Astrocyte of the spinal cord (primary cell): ENCODE measurements around the gene KPNA4.

Experiments used
- DNase-seq: peaks from one replicate; pipeline ENCODE4 v3.0.0; 2011; ENCODE audit warnings: low read depth, low spot score
- H3K4me3 ChIP-seq: 2 replicates; pipeline ENCODE4 v1.5.1; 2011; ENCODE audit warnings: low read depth, mild to moderate bottlenecking, low read length, moderate library complexity
- in situ Hi-C: cut with HindIII; loops from 2 replicates; pipeline ENCODE4 v1.10.0; 2017; ENCODE audit warnings: low sequenced_read_pairs
- TF ChIP-seq, protein P1 (sequence below): IDR thresholded peaks from 2 replicates; pipeline ENCODE4 v1.5.1; 2012; ENCODE audit warnings: low read depth, mild to moderate bottlenecking, low read length, inconsistent platforms

Gene KPNA4

DNA sequence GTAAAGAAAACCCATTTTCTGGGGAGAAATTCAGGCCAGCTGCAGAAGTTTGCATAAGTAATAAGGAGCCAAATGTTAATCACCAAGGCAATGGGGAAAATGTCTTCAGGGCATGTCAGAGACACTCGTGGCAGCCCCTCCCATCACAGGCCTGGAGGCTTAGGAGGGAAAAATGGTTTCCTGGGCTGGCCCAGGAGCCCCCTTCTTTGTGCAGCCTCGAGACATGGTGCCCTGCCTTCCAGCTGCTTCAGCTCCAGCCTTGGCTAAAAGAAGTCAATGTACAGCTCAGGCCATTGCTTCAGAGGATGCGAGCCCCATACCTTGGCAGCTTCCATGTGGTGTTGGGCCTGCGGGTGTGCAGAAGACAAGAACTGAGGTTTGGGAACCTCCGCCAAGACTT, 95.2 kb downstream of the KPNA4 start:
- TF ChIP-seq, protein P1, sequence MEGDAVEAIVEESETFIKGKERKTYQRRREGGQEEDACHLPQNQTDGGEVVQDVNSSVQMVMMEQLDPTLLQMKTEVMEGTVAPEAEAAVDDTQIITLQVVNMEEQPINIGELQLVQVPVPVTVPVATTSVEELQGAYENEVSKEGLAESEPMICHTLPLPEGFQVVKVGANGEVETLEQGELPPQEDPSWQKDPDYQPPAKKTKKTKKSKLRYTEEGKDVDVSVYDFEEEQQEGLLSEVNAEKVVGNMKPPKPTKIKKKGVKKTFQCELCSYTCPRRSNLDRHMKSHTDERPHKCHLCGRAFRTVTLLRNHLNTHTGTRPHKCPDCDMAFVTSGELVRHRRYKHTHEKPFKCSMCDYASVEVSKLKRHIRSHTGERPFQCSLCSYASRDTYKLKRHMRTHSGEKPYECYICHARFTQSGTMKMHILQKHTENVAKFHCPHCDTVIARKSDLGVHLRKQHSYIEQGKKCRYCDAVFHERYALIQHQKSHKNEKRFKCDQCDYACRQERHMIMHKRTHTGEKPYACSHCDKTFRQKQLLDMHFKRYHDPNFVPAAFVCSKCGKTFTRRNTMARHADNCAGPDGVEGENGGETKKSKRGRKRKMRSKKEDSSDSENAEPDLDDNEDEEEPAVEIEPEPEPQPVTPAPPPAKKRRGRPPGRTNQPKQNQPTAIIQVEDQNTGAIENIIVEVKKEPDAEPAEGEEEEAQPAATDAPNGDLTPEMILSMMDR = no peak
- in situ Hi-C loops = no loop called here
- H3K4me3 ChIP-seq = no peak overlapping the region
- no peak for DNase-seq

DNA sequence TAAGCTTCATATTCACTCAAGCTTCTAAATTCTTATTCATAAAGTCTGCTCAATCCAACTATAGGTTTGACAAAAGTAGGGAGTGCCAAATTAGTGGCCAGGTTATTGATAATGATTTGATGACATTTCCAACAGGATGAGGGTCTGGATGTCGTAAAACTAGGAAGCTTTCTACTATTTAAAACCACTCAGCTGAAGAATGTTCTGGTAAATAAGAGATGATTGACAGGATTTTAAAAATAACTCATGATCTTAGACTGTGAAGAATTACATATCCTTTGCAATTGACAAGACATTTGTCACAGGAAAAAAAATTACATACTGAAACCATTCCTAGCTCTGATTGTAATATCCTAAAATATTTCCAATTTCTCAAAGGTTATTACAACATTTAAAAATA, 100.4 kb downstream of the KPNA4 start:
- in situ Hi-C loops = no loop called here
- H3K4me3 ChIP-seq = no peak overlapping the region
- TF ChIP-seq, protein P1 = no peak
- no peak for DNase-seq

DNA sequence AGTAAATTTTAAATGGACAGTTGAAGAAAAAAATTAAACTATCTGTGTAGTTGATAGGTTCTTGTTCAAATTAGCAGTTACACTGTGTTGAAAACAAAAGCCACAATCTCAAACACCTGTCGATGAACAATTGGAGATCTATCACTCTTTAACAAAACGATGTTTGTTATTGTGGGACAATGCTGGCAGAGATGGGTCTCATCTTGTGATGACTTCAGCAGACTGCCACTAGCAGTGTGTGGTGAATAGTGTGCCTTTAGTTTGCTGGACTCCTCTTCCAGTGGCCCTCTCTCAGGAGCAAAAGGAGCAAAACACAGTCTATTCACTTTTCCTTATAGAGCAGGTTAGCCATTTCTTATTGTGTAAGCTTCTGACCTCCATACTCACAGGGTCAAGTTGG, 101.0 kb downstream of the KPNA4 start:
- in situ Hi-C loops = no loop called here
- no peak for DNase-seq
- H3K4me3 ChIP-seq = no peak overlapping the region
- TF ChIP-seq, protein P1 = no peak

DNA sequence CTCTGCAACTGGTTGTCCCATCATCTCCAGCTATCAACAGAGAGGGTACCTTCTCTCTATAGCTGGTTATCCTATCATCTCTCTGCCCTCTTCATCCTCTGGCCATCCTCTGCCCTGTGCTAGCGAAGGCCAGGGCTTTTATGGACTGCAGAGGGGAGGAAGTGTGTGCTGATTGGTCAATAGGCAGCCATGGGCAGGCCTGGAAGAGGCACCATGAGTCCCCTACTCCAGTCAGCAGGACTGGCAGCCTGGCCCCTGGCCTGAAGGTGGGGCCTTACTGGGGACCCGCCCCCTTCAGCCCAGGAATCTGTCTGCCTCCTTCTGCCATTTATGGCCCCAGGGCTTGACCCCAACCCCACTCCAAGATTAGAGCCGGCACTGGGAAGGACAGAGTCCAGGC, 105.3 kb downstream of the KPNA4 start:
- TF ChIP-seq, protein P1 = no peak
- H3K4me3 ChIP-seq = no peak overlapping the region
- in situ Hi-C loops = no loop called here
- DNase-seq = no peak

DNA sequence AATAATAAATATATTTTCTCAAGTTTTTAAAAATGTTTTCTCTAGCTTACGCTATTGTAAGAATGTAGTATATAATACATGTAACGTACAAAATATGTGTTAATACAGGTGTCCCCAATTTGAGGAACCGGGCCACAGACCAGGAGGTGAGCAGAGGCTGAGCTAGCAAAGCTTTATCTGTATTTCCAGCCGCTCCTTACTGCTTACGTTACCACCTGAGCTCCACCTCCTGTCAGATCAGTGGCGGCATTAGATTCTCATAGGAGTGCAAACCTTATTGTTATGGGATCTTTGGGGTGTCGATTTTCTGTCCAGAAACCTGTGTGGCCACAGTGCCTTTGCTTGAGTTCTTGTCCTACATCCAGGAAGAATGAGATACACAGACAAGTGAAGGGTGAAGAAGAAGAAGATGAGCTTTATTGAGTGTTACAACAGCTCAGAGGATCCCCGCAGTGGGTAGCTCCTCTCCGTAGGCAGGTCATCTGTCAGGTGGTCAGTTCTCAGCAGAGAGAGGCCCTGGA, 105.9 kb downstream of the KPNA4 start:
- H3K4me3 ChIP-seq = no peak overlapping the region
- TF ChIP-seq, protein P1 = no peak
- DNase-seq = no peak
- in situ Hi-C loops = no loop called here

DNA sequence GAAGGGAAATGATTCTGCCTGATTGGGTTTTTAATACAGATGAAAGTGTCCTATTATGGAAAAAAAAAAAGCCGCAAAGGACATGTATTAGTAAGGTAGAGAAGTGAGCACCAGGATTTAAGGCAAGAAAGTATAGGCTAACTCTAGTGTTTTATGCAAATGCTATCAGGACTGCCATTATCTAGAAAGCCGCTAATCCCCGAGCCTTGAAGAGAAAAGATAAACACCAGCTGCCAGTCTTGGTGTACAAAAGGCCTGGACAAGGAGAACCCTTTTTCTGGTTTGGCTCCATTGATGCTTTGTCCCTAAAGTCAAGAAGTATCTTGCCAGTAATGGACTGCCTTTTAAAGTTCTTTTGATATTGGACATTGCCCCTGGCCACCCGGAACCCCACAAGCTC, 107.2 kb downstream of the KPNA4 start:
- TF ChIP-seq, protein P1 = no peak
- no peak overlapping the region for H3K4me3 ChIP-seq
- no peak for DNase-seq
- in situ Hi-C loops = no loop called here

DNA sequence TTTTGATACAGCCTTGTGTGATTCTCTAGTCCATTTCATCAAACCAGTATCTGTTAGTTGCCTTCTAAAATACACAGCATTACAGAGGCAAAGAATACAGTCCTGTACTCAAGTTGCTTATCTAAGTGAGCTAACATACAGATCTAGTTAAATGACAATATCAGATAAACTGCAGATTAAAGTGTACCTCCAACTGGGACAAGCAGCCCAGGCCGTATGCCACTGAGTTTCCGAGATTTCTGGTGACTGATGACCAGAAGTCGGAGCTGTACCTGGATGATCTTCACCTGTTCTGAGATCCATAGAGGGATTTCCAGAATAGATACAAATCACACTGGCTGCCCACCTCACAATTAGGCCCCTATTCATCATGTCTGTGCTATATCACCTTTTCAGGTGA, 109.5 kb downstream of the KPNA4 start:
- in situ Hi-C loops = no loop called here
- TF ChIP-seq, protein P1 = no peak
- no peak overlapping the region for H3K4me3 ChIP-seq
- DNase-seq = no peak
